HEK293 (cell line): ENCODE measurements around the gene VSIR.
A peak's percentile ranks its signal among the peaks of the same experiment; 100 is the strongest.

Experiments used
- CTCF ChIA-PET: fragments of 350-600 bp; formaldehyde crosslinking; extraction: SDS; loops from one replicate; lab custom pipeline; 2021; ENCODE audit warnings: antibody characterized with exemption; lab: Yijun Ruan, JAX
- POLR2A ChIA-PET: fragments of 300-600 bp; formaldehyde crosslinking; extraction: SDS; loops from one replicate; lab custom pipeline; 2020; ENCODE audit warnings: antibody characterized with exemption, inconsistent platforms; lab: Yijun Ruan, JAX
- H3K27ac ChIP-seq: fragments of 200-500 bp; sonication (Bioruptor generic); 2 replicates; pipeline ENCODE4 v1.5.1; 2014; ENCODE audit warnings: low read depth, low read length, control low read depth, inconsistent platforms; ENCODE audit errors: extremely low read depth
- H3K36me3 ChIP-seq, 2 experiments: fragments of 200-500 bp in 1 of 2; sonication (Bioruptor generic) in 1 of 2; 1 replicate in 1 of 2; 2 replicates in 1 of 2; pipeline ENCODE4 v1.5.1; 2014 to 2017; ENCODE audit warnings: inconsistent platforms in 2 of 2, low read length in 2 of 2; ENCODE audit not compliant: control insufficient read depth in 2 of 2, insufficient read depth in 1 of 2
- H3K4me1 ChIP-seq: fragments of 200-500 bp; sonication (Bioruptor generic); 2 replicates; pipeline ENCODE4 v1.5.1; 2014; ENCODE audit warnings: mild to moderate bottlenecking, low read length, inconsistent platforms; ENCODE audit not compliant: control insufficient read depth, insufficient read depth
- H3K4me3 ChIP-seq: 2 replicates; pipeline ENCODE4 v1.5.1; 2011; ENCODE audit warnings: low read depth, mild to moderate bottlenecking, control low read depth, low read length, moderate library complexity
- H3K9me3 ChIP-seq: fragments of 200-500 bp; sonication (Bioruptor generic); 2 replicates; pipeline ENCODE4 v1.5.1; 2014; ENCODE audit warnings: low read depth, low read length, inconsistent platforms; ENCODE audit not compliant: control insufficient read depth, insufficient read depth
- REPIN1 ChIP-seq: fragments of 450-650 bp; formaldehyde crosslinking; IDR thresholded peaks from 2 replicates; pipeline ENCODE4 v1.5.1; 2017; ENCODE audit warnings: missing biosample characterization, missing genetic modification characterization, low read depth
- ZBTB10 ChIP-seq: fragments of 450-650 bp; formaldehyde crosslinking; IDR thresholded peaks from 2 replicates; pipeline ENCODE4 v1.5.1; 2016; ENCODE audit warnings: missing biosample characterization, missing genetic modification characterization
- ZBTB17 ChIP-seq: fragments of 450-650 bp; formaldehyde crosslinking; IDR thresholded peaks from 2 replicates; pipeline ENCODE4 v1.5.1; 2016; ENCODE audit warnings: missing biosample characterization, missing genetic modification characterization
- ZFHX2 ChIP-seq: fragments of 450-650 bp; formaldehyde crosslinking; conservative IDR thresholded peaks from 2 replicates; pipeline ENCODE4 v1.5.1; 2016; ENCODE audit warnings: missing biosample characterization, missing genetic modification characterization
- ZNF184 ChIP-seq: fragments of 450-650 bp; IDR thresholded peaks from 2 replicates; pipeline ENCODE4 v1.5.1; 2018; ENCODE audit warnings: missing biosample characterization, mild to moderate bottlenecking, missing genetic modification characterization
- ZNF221 ChIP-seq: fragments of 450-650 bp; formaldehyde crosslinking; IDR thresholded peaks from 2 replicates; pipeline ENCODE4 v1.5.1; 2017; ENCODE audit warnings: missing biosample characterization, missing genetic modification characterization, borderline replicate concordance
- ZNF23 ChIP-seq: fragments of 450-650 bp; formaldehyde crosslinking; IDR thresholded peaks from 2 replicates; pipeline ENCODE4 v1.5.1; 2016; ENCODE audit warnings: missing biosample characterization, missing genetic modification characterization, borderline replicate concordance
- ZNF280D ChIP-seq: fragments of 450-650 bp; formaldehyde crosslinking; IDR thresholded peaks from 2 replicates; pipeline ENCODE4 v1.5.1; 2016; ENCODE audit warnings: missing biosample characterization, missing genetic modification characterization
- ZNF510 ChIP-seq: fragments of 450-650 bp; formaldehyde crosslinking; IDR thresholded peaks from 2 replicates; pipeline ENCODE4 v1.5.1; 2018; ENCODE audit warnings: mild to moderate bottlenecking, missing genetic modification characterization, missing biosample characterization; ENCODE audit not compliant: insufficient replicate concordance
- ZNF514 ChIP-seq: fragments of 450-650 bp; formaldehyde crosslinking; IDR thresholded peaks from 2 replicates; pipeline ENCODE4 v1.5.1; 2016; ENCODE audit warnings: missing biosample characterization, missing genetic modification characterization
- ZNF549 ChIP-seq: fragments of 450-650 bp; IDR thresholded peaks from 2 replicates; pipeline ENCODE4 v1.5.1; 2018; ENCODE audit warnings: missing biosample characterization, missing genetic modification characterization, mild to moderate bottlenecking, inconsistent platforms, moderate library complexity
- ZNF571 ChIP-seq: fragments of 450-650 bp; formaldehyde crosslinking; IDR thresholded peaks from 2 replicates; pipeline ENCODE4 v1.5.0; 2017; ENCODE audit warnings: missing biosample characterization, missing genetic modification characterization
- ZNF701 ChIP-seq: fragments of 450-650 bp; formaldehyde crosslinking; IDR thresholded peaks from 2 replicates; pipeline ENCODE4 v1.5.1; 2016; ENCODE audit warnings: missing biosample characterization, missing genetic modification characterization
- ZNF704 ChIP-seq: fragments of 450-650 bp; formaldehyde crosslinking; IDR thresholded peaks from 2 replicates; pipeline ENCODE4 v1.5.1; 2016; ENCODE audit warnings: missing biosample characterization, missing genetic modification characterization
- ZNF830 ChIP-seq: fragments of 450-650 bp; IDR thresholded peaks from 2 replicates; pipeline ENCODE4 v1.5.0; 2018; ENCODE audit warnings: missing biosample characterization, missing genetic modification characterization, low read depth, mild to moderate bottlenecking, moderate library complexity
- ZSCAN30 ChIP-seq: fragments of 450-650 bp; IDR thresholded peaks from 2 replicates; pipeline ENCODE4 v1.5.1; 2018; ENCODE audit warnings: missing biosample characterization, mild to moderate bottlenecking, missing genetic modification characterization, moderate library complexity

Gene VSIR

GRCh38 chr10:71779641-71780040 lies 6.3 kb upstream of the VSIR start (continued):
- TF ChIP-seq ZFHX2 (no peak), ZNF704 (no peak), ZNF701 (tag by site-specific recombination) (no peak), ZNF549 (no peak), ZNF514 (tag by site-specific recombination) (no peak)

GRCh38 chr10:71778071-71778825 lies 4.9 kb upstream of the VSIR start:
- Histone ChIP-seq H3K4me1 (no peaks in the 10 kb centered on the region), H3K9me3 (no peaks in the 10 kb centered on the region), H3K4me3 (no peak overlapping the region), H3K27ac (no peak overlapping the region), H3K36me3 (no peaks in the 10 kb centered on the region)
- no peak for TF ChIP-seq ZNF571
- TF ChIP-seq ZSCAN30 (tag by site-specific recombination), result no peak
- no peak for TF ChIP-seq ZNF221 (tag by site-specific recombination)
- TF ChIP-seq ZNF184 (tag by site-specific recombination), result no peak
- no peak for TF ChIP-seq ZNF510 (tag by site-specific recombination)
- no peak for TF ChIP-seq ZNF830 (tag by site-specific recombination)
- no peak for TF ChIP-seq REPIN1 (tag by site-specific recombination)
- no peak for TF ChIP-seq ZNF280D
- POLR2A ChIA-PET, result no interaction called here
- CTCF ChIA-PET, result interaction anchor here (0.7 to 1.4 kb wide), 3 partner anchors 73 to 118 kb away, joined by 3 to 6 read pairs (median 4); partner anchors contain the start of gene PSAP

- H3K4me1 ChIP-seq, result no peaks in the 10 kb centered on the region; the same call in 1 of the 2 replicates
- ChIA-PET POLR2A (no interaction called here), CTCF (interaction anchor here (0.8 to 1.4 kb wide), 3 partner anchors 9 to 119 kb away, joined by 3 to 6 read pairs (median 5); no protein-coding TSS in a partner anchor)
- no peak overlapping the region for H3K4me3 ChIP-seq
- no peaks in the 10 kb centered on the region for H3K36me3 ChIP-seq
- H3K27ac ChIP-seq, result no peak overlapping the region
- no peaks in the 10 kb centered on the region for H3K9me3 ChIP-seq
- TF ChIP-seq ZNF23 (tag by site-specific recombination), result peak; percentile 94
- peak; percentile 91 for TF ChIP-seq ZBTB17 (tag by site-specific recombination)
- no peak for TF ChIP-seq ZBTB10 (tag by site-specific recombination)
Observed at GRCh38 chr10:71777213-71777985, 4.1 kb upstream of the VSIR start.
